Measurements from ENCODE around the gene SDCBP2. TPM values are rescaled to one million over a fixed set of nuclear protein-coding genes. Genes with fewer than 3 reads are reported as not detected.

Gene SDCBP2
- total RNA-seq, 1 experiment from 2014 or later: 1.9 TPM

- Mint-ChIP-seq H3K27me3 (ENCODE audit: low read depth) (peaks cover 6% of the 10 kb centered on the region), H3K36me3 (ENCODE audit: insufficient read depth in 1 of 3, low read depth in 3 of 3) (no peaks in the 10 kb centered on the region), H3K9me3 (no peaks in the 10 kb centered on the region), H3K4me3 (no peak overlapping the region; a peak in 1 of 5 replicates), H3K27ac (no peak overlapping the region), H3K4me1 (peaks cover 11 to 13% of the 10 kb centered on the region in 2 experiments)
- no peak overlapping the region for H2AK5ac ChIP-seq (ENCODE audit: insufficient read length, low read length)
- H3K56ac ChIP-seq (ENCODE audit: insufficient read length, low read depth, low read length): no peak overlapping the region
- H3K9ac ChIP-seq (ENCODE audit: extremely low read depth, insufficient read length, low read length): no peak overlapping the region
- no peak for TF ChIP-seq CTCF (conservative IDR thresholded peaks at IDR 0.05)
- H2BK20ac ChIP-seq (ENCODE audit: low read depth, low read length, poor library complexity, severe bottlenecking): no peak overlapping the region
- H3K79me2 ChIP-seq (ENCODE audit: insufficient read depth, low read length): no peaks in the 10 kb centered on the region
- H2BK12ac ChIP-seq (ENCODE audit: insufficient read length, low read depth, low read length): no peak overlapping the region
- H3K79me1 ChIP-seq (ENCODE audit: insufficient read depth, low read depth, low read length, poor library complexity, severe bottlenecking): no peaks in the 10 kb centered on the region
- no peak overlapping the region for H3K27ac ChIP-seq (ENCODE audit: insufficient read length, low read depth, low read length)
- H3K14ac ChIP-seq (ENCODE audit: insufficient read depth, low read length): no peak overlapping the region; the same call in 1 of the 2 replicates
- no peaks in the 10 kb centered on the region for H4K20me1 ChIP-seq (ENCODE audit: control insufficient read depth, insufficient read depth, insufficient read length)
- H3T11ph ChIP-seq (ENCODE audit: low read length): no peak overlapping the region
- H3K4me1 ChIP-seq (ENCODE audit: insufficient read depth, low read length): no peaks in the 10 kb centered on the region; the same call in 1 of the 2 replicates
- no peaks in the 10 kb centered on the region for H3K27me3 ChIP-seq (ENCODE audit: insufficient read depth, low read length)
- H3K23ac ChIP-seq (ENCODE audit: insufficient read length, low read depth, low read length): no peak overlapping the region
- WGBS (ENCODE audit: extremely low coverage, insufficient read length, low lambda C conversion rate): no CpG with 5 or more reads among the region's 12 CpGs
- H2BK15ac ChIP-seq (ENCODE audit: low read depth, low read length): no peak overlapping the region
- no peak overlapping the region for H2BK120ac ChIP-seq (ENCODE audit: low read depth, low read length, poor library complexity, severe bottlenecking)
- no peak overlapping the region for H4K5ac ChIP-seq (ENCODE audit: insufficient read length, low read depth, low read length)
- H2BK5ac ChIP-seq (ENCODE audit: insufficient read length, low read length): no peak overlapping the region
- H3K4me2 ChIP-seq (ENCODE audit: insufficient read depth, insufficient read length, low read length): no peak overlapping the region
- H3K9me3 ChIP-seq (ENCODE audit: control insufficient read depth, low read depth, low read length): no peaks in the 10 kb centered on the region
- DNase-seq: no peak
- no peak overlapping the region for H4K91ac ChIP-seq (ENCODE audit: insufficient read length, low read depth, low read length)
- peaks cover 5% of the 10 kb centered on the region for H3K23me2 ChIP-seq (ENCODE audit: insufficient read length, low read depth, low read length, poor library complexity, severe bottlenecking)
- no peak overlapping the region for H3K18ac ChIP-seq (ENCODE audit: insufficient read length, low read depth, low read length)
- no peak overlapping the region for H2AFZ ChIP-seq (ENCODE audit: low read length)
- H4K8ac ChIP-seq (replicated peaks; ENCODE audit: insufficient read length, low read depth, low read length): no peak overlapping the region
- no peak overlapping the region for H3K4ac ChIP-seq (ENCODE audit: low read depth, low read length)
Observed at GRCh38 chr20:1310506-1311190, 18.3 kb downstream of the SDCBP2 start.

Measured in H9 (cell line).